H9 (cell line): ENCODE results near the gene UVRAG. TPM values are rescaled to one million over a fixed set of nuclear protein-coding genes. Genes with fewer than 3 reads are reported as not detected.

Experiments used
- DNase-seq: peaks from one replicate; pipeline ENCODE4 v3.0.0-alpha.2; 2017
- H2AFZ ChIP-seq: one replicate; pipeline ENCODE4 v1.6.1; 2013; ENCODE audit warnings: mild to moderate bottlenecking, low read length, control low read depth, moderate library complexity
- H2AK5ac ChIP-seq: 2 replicates; pipeline ENCODE4 v1.6.1; 2013; ENCODE audit warnings: low read length, control low read depth, mixed read lengths; ENCODE audit not compliant: insufficient read length
- H2BK120ac ChIP-seq: one replicate; pipeline ENCODE4 v1.6.1; 2013; ENCODE audit warnings: low read depth, mild to moderate bottlenecking, low read length, control low read depth, inconsistent platforms; ENCODE audit not compliant: poor library complexity, severe bottlenecking
- H2BK12ac ChIP-seq: 2 replicates; pipeline ENCODE4 v1.6.1; 2013; ENCODE audit warnings: low read length, control low read depth, mixed read lengths, low read depth; ENCODE audit not compliant: insufficient read length
- H2BK15ac ChIP-seq: 2 replicates; pipeline ENCODE4 v1.6.1; 2013; ENCODE audit warnings: low read depth, low read length, control low read depth
- H2BK20ac ChIP-seq: one replicate; pipeline ENCODE4 v1.6.1; 2013; ENCODE audit warnings: low read depth, mild to moderate bottlenecking, low read length, control low read depth, inconsistent platforms; ENCODE audit not compliant: poor library complexity, severe bottlenecking
- H2BK5ac ChIP-seq: 2 replicates; pipeline ENCODE4 v1.6.1; 2013; ENCODE audit warnings: low read length, control low read depth, mixed read lengths; ENCODE audit not compliant: insufficient read length
- H3K14ac ChIP-seq: 2 replicates; pipeline ENCODE4 v1.6.1; 2013; ENCODE audit warnings: low read length, control low read depth; ENCODE audit not compliant: insufficient read depth
- H3K18ac ChIP-seq: 2 replicates; pipeline ENCODE4 v1.6.1; 2013; ENCODE audit warnings: low read depth, mild to moderate bottlenecking, mixed read lengths, low read length, control low read depth; ENCODE audit not compliant: insufficient read length
- H3K23ac ChIP-seq: 2 replicates; pipeline ENCODE4 v1.6.1; 2013; ENCODE audit warnings: low read length, control low read depth, mixed read lengths, low read depth; ENCODE audit not compliant: insufficient read length
- H3K23me2 ChIP-seq: 2 replicates; pipeline ENCODE4 v1.6.1; 2013; ENCODE audit warnings: low read depth, mild to moderate bottlenecking, mixed read lengths, low read length, control low read depth; ENCODE audit not compliant: insufficient read length, poor library complexity, severe bottlenecking
- H3K27ac ChIP-seq: 2 replicates; pipeline ENCODE4 v1.5.1; 2013; ENCODE audit warnings: low read length, control low read depth, mixed read lengths, low read depth; ENCODE audit not compliant: insufficient read length
- H3K27me3 ChIP-seq: 2 replicates; pipeline ENCODE4 v1.6.1; 2013; ENCODE audit warnings: low read length, control low read depth, inconsistent platforms; ENCODE audit not compliant: insufficient read depth
- H3K4ac ChIP-seq: 2 replicates; pipeline ENCODE4 v1.6.1; 2013; ENCODE audit warnings: low read depth, mild to moderate bottlenecking, control low read depth, inconsistent platforms, low read length, moderate library complexity
- H3K4me1 ChIP-seq: 2 replicates; pipeline ENCODE4 v1.6.1; 2013; ENCODE audit warnings: low read length, control low read depth, inconsistent platforms; ENCODE audit not compliant: insufficient read depth
- H3K4me2 ChIP-seq: 2 replicates; pipeline ENCODE4 v1.6.1; 2013; ENCODE audit warnings: low read length, control low read depth, mixed read lengths; ENCODE audit not compliant: insufficient read length, insufficient read depth
- H3K56ac ChIP-seq: 2 replicates; pipeline ENCODE4 v1.6.1; 2013; ENCODE audit warnings: low read depth, mild to moderate bottlenecking, mixed read lengths, low read length, control low read depth; ENCODE audit not compliant: insufficient read length
- H3K79me1 ChIP-seq: 2 replicates; pipeline ENCODE4 v1.6.1; 2013; ENCODE audit warnings: low read depth, mild to moderate bottlenecking, moderate library complexity, low read length, control low read depth, inconsistent platforms; ENCODE audit not compliant: insufficient read depth, poor library complexity, severe bottlenecking
- H3K79me2 ChIP-seq: 2 replicates; pipeline ENCODE4 v1.6.1; 2013; ENCODE audit warnings: low read length, control low read depth, inconsistent platforms; ENCODE audit not compliant: insufficient read depth
- H3K9ac ChIP-seq: 2 replicates; pipeline ENCODE4 v1.6.1; 2013; ENCODE audit warnings: low read length, control low read depth, mixed read lengths; ENCODE audit not compliant: insufficient read length; ENCODE audit errors: extremely low read depth
- H3K9me3 ChIP-seq: one replicate; pipeline ENCODE4 v1.6.1; 2013; ENCODE audit warnings: low read depth, low read length, inconsistent platforms; ENCODE audit not compliant: control insufficient read depth
- H3T11ph ChIP-seq: one replicate; pipeline ENCODE4 v1.6.1; 2013; ENCODE audit warnings: mild to moderate bottlenecking, low read length, control low read depth, inconsistent platforms
- H4K20me1 ChIP-seq: one replicate; pipeline ENCODE4 v1.6.1; 2013; ENCODE audit not compliant: control insufficient read depth, insufficient read length, insufficient read depth
- H4K5ac ChIP-seq: 2 replicates; pipeline ENCODE4 v1.6.1; 2013; ENCODE audit warnings: low read depth, mild to moderate bottlenecking, mixed read lengths, low read length, control low read depth; ENCODE audit not compliant: insufficient read length
- H4K8ac ChIP-seq: replicated peaks from 2 replicates; pipeline ENCODE4 v1.6.1; 2013; ENCODE audit warnings: low read length, control low read depth, mixed read lengths, low read depth; ENCODE audit not compliant: insufficient read length
- H4K91ac ChIP-seq: 2 replicates; pipeline ENCODE4 v1.6.1; 2013; ENCODE audit warnings: low read depth, mild to moderate bottlenecking, moderate library complexity, mixed read lengths, low read length, control low read depth; ENCODE audit not compliant: insufficient read length
- H3K27ac Mint-ChIP-seq, 3 experiments: 2 replicates in 2 of 3; 3 replicates in 1 of 3; pipeline ENCODE4 v1.8.0; 2020 to 2021; ENCODE audit warnings: mixed read lengths in 3 of 3, mild to moderate bottlenecking in 1 of 3, moderate library complexity in 1 of 3
- H3K27me3 Mint-ChIP-seq: 2 replicates; pipeline ENCODE4 v1.8.0; 2021; ENCODE audit warnings: low read depth, mild to moderate bottlenecking, moderate library complexity, mixed read lengths
- H3K36me3 Mint-ChIP-seq, 3 experiments: 2 replicates in 2 of 3; 3 replicates in 1 of 3; pipeline ENCODE4 v1.8.0; 2020 to 2021; ENCODE audit warnings: low read depth in 3 of 3, mixed read lengths in 3 of 3; ENCODE audit not compliant: insufficient read depth in 1 of 3
- H3K4me1 Mint-ChIP-seq, 2 experiments: 2 replicates each; pipeline ENCODE4 v1.8.0; 2020; ENCODE audit warnings: mixed read lengths in 2 of 2
- H3K4me3 Mint-ChIP-seq, 2 experiments: 2 replicates in 1 of 2; 3 replicates in 1 of 2; pipeline ENCODE4 v1.8.0; 2020 to 2021; ENCODE audit warnings: mild to moderate bottlenecking in 2 of 2, mixed read lengths in 2 of 2, moderate library complexity in 1 of 2
- H3K9me3 Mint-ChIP-seq, 2 experiments: 2 replicates in 1 of 2; 3 replicates in 1 of 2; pipeline ENCODE4 v1.8.0; 2020; ENCODE audit warnings: mild to moderate bottlenecking in 2 of 2, mixed read lengths in 2 of 2, moderate library complexity in 1 of 2
- CTCF ChIP-seq: fragments of 200-600 bp; sonication (generic); conservative IDR thresholded peaks from 3 replicates; pipeline ENCODE4 v1.8.0; 2021; ENCODE audit warnings: antibody characterized with exemption, mild to moderate bottlenecking
- WGBS: extraction: QIAGEN DNeasy Blood & Tissue Kit; methylation state at CpG from one replicate; pipeline ENCODE4 v1.1.7; 2013; ENCODE audit warnings: missing lambda C conversion rate, low lambda C conversion rate, mixed read lengths; ENCODE audit not compliant: insufficient read length; ENCODE audit errors: extremely low coverage; 5-methylcytosine and 5-hydroxymethylcytosine counted together
- total RNA-seq: library from RNA; stranded (reverse); gene quantifications from 2 replicates; pipeline ENCODE4 v1.2.1, GENCODE V29; 2021

Gene UVRAG
- total RNA-seq, 1 experiment from 2014 or later = 18.5 TPM

- no peak for DNase-seq
- Histone ChIP-seq H3K14ac (no peak overlapping the region), H3K79me2 (no peaks in the 10 kb centered on the region), H3K23me2 (no peaks in the 10 kb centered on the region), H3K79me1 (no peaks in the 10 kb centered on the region), H4K8ac (no peak overlapping the region), H2BK120ac (no peak overlapping the region), H3K23ac (no peak overlapping the region), H2AK5ac (no peak overlapping the region), H3K27ac (no peak overlapping the region), H3K4me1 (no peaks in the 10 kb centered on the region), H2BK15ac (no peak overlapping the region), H3K4me2 (no peak overlapping the region), H3K56ac (no peak overlapping the region), H3K27me3 (no peaks in the 10 kb centered on the region), H2AFZ (no peak overlapping the region), H2BK20ac (no peak overlapping the region), H2BK12ac (no peak overlapping the region), H4K91ac (no peak overlapping the region), H3K9ac (no peak overlapping the region), H3T11ph (no peak overlapping the region), H3K9me3 (no peaks in the 10 kb centered on the region), H4K5ac (no peak overlapping the region), H3K4ac (no peak overlapping the region), H4K20me1 (no peaks in the 10 kb centered on the region), H2BK5ac (no peak overlapping the region), H3K18ac (no peak overlapping the region)
- no peak overlapping the region for H3K27ac Mint-ChIP-seq
- no peak overlapping the region for H3K4me3 Mint-ChIP-seq
- peaks cover 1% of the 10 kb centered on the region for H3K27me3 Mint-ChIP-seq
- no peak for TF ChIP-seq CTCF
- peaks cover 3 to 4% of the 10 kb centered on the region in 2 experiments; a peak in 2 of 4 replicates for H3K4me1 Mint-ChIP-seq
- WGBS = no CpG with 5 or more reads among the region's 2 CpGs
- no peaks in the 10 kb centered on the region for H3K36me3 Mint-ChIP-seq
- H3K9me3 Mint-ChIP-seq = no peaks in the 10 kb centered on the region
Measured at GRCh38 chr11:75793966-75794365, 21.0 kb upstream of the UVRAG start.
